Endothelial cell (in vitro differentiated cells): ENCODE measurements around the gene HIVEP3. TPM values are rescaled to one million over a fixed set of nuclear protein-coding genes. Genes with fewer than 3 reads are reported as not detected.

ENCODE experiments used
- DNase-seq: peaks from one replicate; pipeline ENCODE4 v3.0.0; 2021; ENCODE audit warnings: low spot score
- H3K27ac Mint-ChIP-seq: one replicate; pipeline ENCODE4 v1.8.0; 2021; ENCODE audit warnings: mixed read lengths, inconsistent platforms; ENCODE audit not compliant: unreplicated experiment
- H3K27me3 Mint-ChIP-seq: one replicate; pipeline ENCODE4 v1.8.0; 2021; ENCODE audit warnings: mild to moderate bottlenecking, moderate library complexity, mixed read lengths, inconsistent platforms; ENCODE audit not compliant: unreplicated experiment
- H3K36me3 Mint-ChIP-seq: one replicate; pipeline ENCODE4 v1.8.0; 2021; ENCODE audit warnings: mild to moderate bottlenecking, low read depth, mixed read lengths, inconsistent platforms; ENCODE audit not compliant: unreplicated experiment
- H3K4me1 Mint-ChIP-seq: one replicate; pipeline ENCODE4 v1.8.0; 2021; ENCODE audit warnings: mild to moderate bottlenecking, mixed read lengths, inconsistent platforms; ENCODE audit not compliant: unreplicated experiment
- H3K4me3 Mint-ChIP-seq: one replicate; pipeline ENCODE4 v1.8.0; 2021; ENCODE audit warnings: mild to moderate bottlenecking, mixed read lengths, inconsistent platforms; ENCODE audit not compliant: unreplicated experiment
- H3K9me3 Mint-ChIP-seq: one replicate; pipeline ENCODE4 v1.8.0; 2021; ENCODE audit warnings: mixed read lengths, inconsistent platforms; ENCODE audit not compliant: unreplicated experiment
- total RNA-seq: library from RNA; stranded (reverse); fragmentation: NEBNext Ultra II Directional; extraction: Animal tissue kit (Norgen Biotek cat#: 25700); gene quantifications from one replicate; pipeline ENCODE4 v1.2.1, GENCODE V29; 2021; ENCODE audit not compliant: unreplicated experiment
- TF ChIP-seq, protein P1 (sequence below): fragments of 200-600 bp; sonication (generic); IDR thresholded peaks from one replicate; pipeline ENCODE4 v1.5.0; 2021; ENCODE audit warnings: antibody characterized with exemption; ENCODE audit not compliant: unreplicated experiment

HIVEP3 gene
- total RNA-seq, 1 donor from 2014 or later: 8.9 TPM

DNA sequence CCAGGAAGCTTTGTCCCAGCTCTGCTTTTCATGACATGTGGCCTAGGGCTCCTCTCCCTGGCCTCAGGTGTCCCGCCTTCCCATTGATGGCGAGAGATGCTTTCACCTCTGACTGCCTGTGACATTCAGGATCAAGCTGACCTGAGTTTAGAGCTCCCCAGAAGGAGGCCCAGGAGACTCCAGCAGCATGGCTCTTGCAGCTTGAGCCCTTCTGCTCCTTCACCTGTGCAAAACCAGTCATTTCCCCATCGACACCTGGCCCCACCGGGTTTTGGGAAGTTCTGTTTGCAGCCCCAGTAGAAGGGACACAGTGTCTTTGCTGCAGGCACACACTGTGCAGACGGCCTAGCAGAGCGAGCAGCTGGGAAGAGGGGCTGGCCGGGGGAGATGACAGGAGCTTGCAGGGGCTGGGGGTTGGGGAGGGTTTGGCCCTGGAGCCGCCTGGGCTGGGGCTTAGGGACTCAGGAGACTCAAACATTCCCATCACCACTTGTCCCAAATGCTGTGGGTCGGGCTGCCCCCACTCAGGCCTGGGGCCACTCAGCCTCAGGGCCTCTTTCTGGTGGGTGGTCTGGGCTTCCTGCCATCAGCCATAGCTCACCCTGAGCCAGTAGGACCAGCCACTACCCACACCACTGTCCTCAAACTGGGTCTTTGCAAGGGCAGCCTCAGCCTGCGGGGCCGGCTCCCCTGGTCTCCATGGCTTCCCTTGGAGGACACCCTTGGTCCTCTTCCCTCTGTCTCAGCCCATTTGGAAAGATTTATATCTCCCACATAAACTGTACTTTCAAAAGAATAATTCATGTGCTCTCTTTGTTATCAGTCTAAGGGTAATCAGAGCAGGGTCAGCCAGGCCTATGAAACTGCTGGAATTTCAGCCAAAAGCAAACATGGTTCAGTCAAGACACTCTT, 430.4 kb downstream of the HIVEP3 start:
- H3K9me3 Mint-ChIP-seq: no peaks in the 10 kb centered on the region

DNA sequence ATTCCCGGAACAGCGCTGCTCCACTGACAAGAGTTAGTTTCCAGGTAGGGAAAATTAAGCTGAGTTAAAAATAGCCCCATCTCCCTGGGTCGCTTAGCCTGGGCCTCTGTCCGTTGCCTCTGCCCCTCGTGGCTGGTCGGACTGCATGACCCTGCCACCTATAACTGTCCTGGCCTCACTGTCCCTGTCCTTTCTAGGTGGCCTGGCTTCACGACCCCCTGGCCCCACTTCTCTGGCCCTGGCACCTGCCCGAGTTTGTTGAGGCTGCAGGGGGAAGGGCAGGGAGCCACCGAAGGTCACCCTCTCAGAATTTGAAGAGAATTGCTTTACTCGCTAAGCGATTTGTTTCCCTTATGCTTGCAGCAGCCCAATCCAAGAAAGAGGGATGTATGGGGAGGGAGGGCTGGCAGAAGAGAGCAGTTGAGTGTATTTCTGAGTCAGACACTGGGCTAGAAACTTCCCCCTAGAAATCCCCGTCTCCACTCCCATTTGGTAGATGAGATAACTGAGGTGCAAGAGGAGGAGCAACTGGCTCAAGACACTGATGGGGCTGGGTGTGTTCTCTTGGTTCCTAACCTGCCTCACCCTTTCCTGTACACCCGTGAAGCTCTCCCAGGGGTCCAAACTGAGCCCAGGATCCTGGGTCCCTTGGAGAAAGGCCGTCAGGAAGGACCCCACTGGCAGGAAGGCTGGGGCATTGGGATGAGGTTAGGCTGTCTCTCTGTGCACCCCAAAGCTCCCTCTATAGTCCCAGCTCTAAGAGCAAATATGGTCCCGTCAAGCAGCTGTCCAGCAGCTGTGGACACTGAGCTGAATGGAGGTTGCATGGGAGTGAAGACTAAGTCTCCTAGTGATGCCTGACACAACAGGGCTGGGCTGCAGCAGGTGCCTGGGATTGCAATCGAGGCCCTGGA, 431.3 kb downstream of the HIVEP3 start:
- Mint-ChIP-seq H3K4me3 (no peak overlapping the region), H3K36me3 (peaks cover 7% of the 10 kb centered on the region), H3K9me3 (no peaks in the 10 kb centered on the region), H3K27ac (no peak overlapping the region), H3K4me1 (peaks cover 30% of the 10 kb centered on the region), H3K27me3 (peaks cover 21% of the 10 kb centered on the region)
- no peak for DNase-seq
- TF ChIP-seq, protein P1, sequence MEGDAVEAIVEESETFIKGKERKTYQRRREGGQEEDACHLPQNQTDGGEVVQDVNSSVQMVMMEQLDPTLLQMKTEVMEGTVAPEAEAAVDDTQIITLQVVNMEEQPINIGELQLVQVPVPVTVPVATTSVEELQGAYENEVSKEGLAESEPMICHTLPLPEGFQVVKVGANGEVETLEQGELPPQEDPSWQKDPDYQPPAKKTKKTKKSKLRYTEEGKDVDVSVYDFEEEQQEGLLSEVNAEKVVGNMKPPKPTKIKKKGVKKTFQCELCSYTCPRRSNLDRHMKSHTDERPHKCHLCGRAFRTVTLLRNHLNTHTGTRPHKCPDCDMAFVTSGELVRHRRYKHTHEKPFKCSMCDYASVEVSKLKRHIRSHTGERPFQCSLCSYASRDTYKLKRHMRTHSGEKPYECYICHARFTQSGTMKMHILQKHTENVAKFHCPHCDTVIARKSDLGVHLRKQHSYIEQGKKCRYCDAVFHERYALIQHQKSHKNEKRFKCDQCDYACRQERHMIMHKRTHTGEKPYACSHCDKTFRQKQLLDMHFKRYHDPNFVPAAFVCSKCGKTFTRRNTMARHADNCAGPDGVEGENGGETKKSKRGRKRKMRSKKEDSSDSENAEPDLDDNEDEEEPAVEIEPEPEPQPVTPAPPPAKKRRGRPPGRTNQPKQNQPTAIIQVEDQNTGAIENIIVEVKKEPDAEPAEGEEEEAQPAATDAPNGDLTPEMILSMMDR: no peak

More for the DNA sequence above, 430.4 kb downstream of the HIVEP3 start:
- TF ChIP-seq, protein P1: no peak
- no peak for DNase-seq
- Mint-ChIP-seq H3K4me3 (no peak overlapping the region), H3K27me3 (peaks cover 18% of the 10 kb centered on the region), H3K4me1 (peaks cover 24% of the 10 kb centered on the region), H3K36me3 (peaks cover 10% of the 10 kb centered on the region), H3K27ac (no peak overlapping the region)

DNA sequence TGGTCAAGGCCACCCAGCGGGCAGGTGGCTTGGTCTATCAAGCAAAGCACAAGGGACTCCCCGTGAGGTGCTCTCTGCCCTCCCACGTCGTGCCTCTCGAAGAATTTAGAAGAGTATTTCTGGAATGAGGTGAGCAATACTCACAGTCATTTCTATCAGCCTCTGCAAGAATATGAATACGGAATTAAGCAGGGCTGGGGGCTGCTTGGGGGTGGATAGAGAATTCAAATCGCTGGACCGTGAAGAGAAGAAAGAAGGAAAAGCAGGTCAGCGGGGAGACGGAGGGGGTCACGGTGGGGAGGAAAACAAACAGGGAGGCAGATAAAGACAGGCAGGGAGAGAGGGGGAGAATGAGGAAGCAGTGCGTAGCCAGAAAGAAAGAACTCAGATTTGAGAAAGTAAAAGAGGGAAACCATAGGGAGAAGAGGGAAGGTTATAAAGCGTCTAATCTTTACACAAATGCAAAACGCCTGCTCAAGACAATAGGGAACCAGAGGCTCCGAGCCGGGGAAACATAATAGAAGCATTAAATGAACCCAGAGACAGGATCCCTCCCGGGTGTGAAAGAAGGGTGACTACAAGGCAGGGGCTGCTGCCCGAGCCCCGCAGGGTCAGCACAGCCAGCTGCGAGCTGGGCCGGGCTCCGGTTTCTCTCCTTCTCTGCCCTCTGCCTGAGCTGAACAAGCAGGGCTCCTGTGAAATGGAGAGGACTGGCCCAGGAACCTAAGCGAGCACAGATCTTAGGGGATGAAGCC, 432.2 kb downstream of the HIVEP3 start:
- Mint-ChIP-seq H3K4me1 (peaks cover 30% of the 10 kb centered on the region), H3K27ac (peak overlapping the region; percentile 94), H3K4me3 (peak overlapping the region; percentile 78), H3K36me3 (peaks cover 6% of the 10 kb centered on the region), H3K27me3 (peaks cover 21% of the 10 kb centered on the region), H3K9me3 (no peaks in the 10 kb centered on the region)
- no peak for DNase-seq
- TF ChIP-seq, protein P1: no peak

DNA sequence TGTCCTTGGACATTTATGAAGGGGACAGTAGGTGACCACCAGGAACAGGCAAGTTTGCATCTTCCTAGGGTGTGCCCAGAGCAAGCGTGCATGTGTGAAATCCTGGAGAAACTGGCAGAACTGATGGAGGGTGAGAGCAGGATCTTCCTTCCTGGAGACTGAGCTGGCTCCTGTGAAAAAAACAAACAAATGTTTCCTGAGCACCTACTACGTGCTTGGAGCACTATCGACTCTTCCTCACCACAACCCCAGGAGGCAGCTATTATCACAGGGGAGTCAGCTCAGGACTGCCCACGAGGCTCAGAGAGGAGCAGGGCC, 432.7 kb downstream of the HIVEP3 start:
- Mint-ChIP-seq H3K4me3 (no peak overlapping the region), H3K9me3 (no peaks in the 10 kb centered on the region), H3K4me1 (peaks cover 30% of the 10 kb centered on the region), H3K27me3 (peaks cover 21% of the 10 kb centered on the region), H3K36me3 (peaks cover 6% of the 10 kb centered on the region), H3K27ac (peak overlapping the region; percentile 94)
- TF ChIP-seq, protein P1: no peak
- DNase-seq: no peak
